Nucleus accumbens (tissue), 56 donors: Measurements from ENCODE around the gene CLIC2.
"Not testable (repeated sequence)": the region's sequence is repeated elsewhere in the genome, so short reads cannot be mapped to it uniquely, and the experiment has no call there.

ENCODE experiments used
- DNase-seq, 56 donors: peaks; one replicate each; lab custom pipeline; 2025; lab: John Stamatoyannopoulos, UW

CLIC2 gene

GRCh38 chrX:155334486-155335336, at the start of gene CLIC2:
Gene CLIC2, minus strand, starts transcription at chrX:155334614. Its CDS starts 187 bp downstream, at chrX:155334427.
- no peak for DNase-seq

- not testable (repeated sequence) for DNase-seq
Observed at GRCh38 chrX:155382529-155382967, 48.1 kb upstream of the CLIC2 start.

- not testable (repeated sequence) for DNase-seq
Observed at GRCh38 chrX:155381843-155382528, 47.6 kb upstream of the CLIC2 start, which contains the start of gene F8A2. Gene F8A2, plus strand, starts transcription at chrX:155382095. Its CDS starts 20 bp downstream, at chrX:155382115.

GRCh38 chrX:155379802-155380201, 45.4 kb upstream of the CLIC2 start:
- not testable (repeated sequence) for DNase-seq

- DNase-seq: not testable (repeated sequence)
Observed at GRCh38 chrX:155373777-155374458, 39.5 kb upstream of the CLIC2 start.

- not testable (repeated sequence) for DNase-seq
Observed at GRCh38 chrX:155363712-155364111, 29.3 kb upstream of the CLIC2 start.

GRCh38 chrX:155349448-155349847, 15.0 kb upstream of the CLIC2 start:
- DNase-seq: not testable (repeated sequence)

GRCh38 chrX:155345689-155346088, 11.3 kb upstream of the CLIC2 start:
- DNase-seq: not testable (repeated sequence)

GRCh38 chrX:155335337-155335712, 911 bp upstream of the CLIC2 start:
- not testable (repeated sequence) for DNase-seq

- no peak for DNase-seq
Observed at GRCh38 chrX:155333544-155334100, 792 bp downstream of the CLIC2 start.

- no peak for DNase-seq
Observed at GRCh38 chrX:155330992-155331391, 3.4 kb downstream of the CLIC2 start.

- DNase-seq: no peak
Observed at GRCh38 chrX:155329293-155329692, 5.1 kb downstream of the CLIC2 start.

GRCh38 chrX:155326610-155327009, 7.8 kb downstream of the CLIC2 start:
- no peak for DNase-seq

- no peak for DNase-seq
Observed at GRCh38 chrX:155314260-155314659, 20.2 kb downstream of the CLIC2 start.

- DNase-seq: no peak
Observed at GRCh38 chrX:155313766-155314165, 20.6 kb downstream of the CLIC2 start.

- no peak for DNase-seq
Observed at GRCh38 chrX:155293771-155294170, 40.6 kb downstream of the CLIC2 start.

- no peak for DNase-seq
Observed at GRCh38 chrX:155279873-155280272, 54.5 kb downstream of the CLIC2 start.

- no peak for DNase-seq
Observed at GRCh38 chrX:155270969-155271368, 63.4 kb downstream of the CLIC2 start.

GRCh38 chrX:155267995-155268394, 66.4 kb downstream of the CLIC2 start:
- not testable (repeated sequence) for DNase-seq

- DNase-seq: no peak
Observed at GRCh38 chrX:155266439-155266838, 68.0 kb downstream of the CLIC2 start.
